Measurements from ENCODE around the gene ZMYM2. TPM values are rescaled to one million over a fixed set of nuclear protein-coding genes. Genes with fewer than 3 reads are reported as not detected.

Gene ZMYM2
- total RNA-seq, 4 donors from 2014 or later: 60.7 to 75.3 (median 68.1) TPM

- Histone ChIP-seq H3K27me3 (no peaks in the 10 kb centered on the region), H3K4me1 (peaks cover 0 to 21% (median 0%) of the 10 kb centered on the region in 4 donors), H3K9me3 (no peaks in the 10 kb centered on the region), H3K27ac (no peak overlapping the region), H3K4me3 (no peak overlapping the region), H3K36me3 (peaks cover 0 to 50% (median 5%) of the 10 kb centered on the region in 3 donors)
- WGBS, 2 donors: 94 to 96% methylated on average over 3 of the region's 3 CpGs
- TF ChIP-seq POLR2A (IDR thresholded peaks at IDR 0.05): no peak
- no peak for TF ChIP-seq EP300 (IDR thresholded peaks at IDR 0.05)
- no peak for TF ChIP-seq CTCF (IDR thresholded peaks at IDR 0.05)
- no peak for DNase-seq (ENCODE audit: low spot score in 2 of 2)
Observed at GRCh38 chr13:19998960-19999359, 40.4 kb downstream of the ZMYM2 start.

GRCh38 chr13:20000062-20000552 is 41.6 kb downstream of the ZMYM2 start:
- TF ChIP-seq EP300 (IDR thresholded peaks at IDR 0.05) (no peak), CTCF (IDR thresholded peaks at IDR 0.05) (no peak), POLR2A (IDR thresholded peaks at IDR 0.05) (no peak)
- no peak for DNase-seq (ENCODE audit: low spot score in 2 of 2)
- Histone ChIP-seq H3K9me3 (no peaks in the 10 kb centered on the region), H3K27me3 (no peaks in the 10 kb centered on the region), H3K4me3 (no peak overlapping the region), H3K36me3 (peaks cover 0 to 51% (median 0%) of the 10 kb centered on the region in 3 donors), H3K4me1 (peaks cover 0 to 24% (median 0%) of the 10 kb centered on the region in 4 donors), H3K27ac (no peak overlapping the region)
- WGBS, 2 donors: 88 to 93% methylated on average over 5 of the region's 5 CpGs

GRCh38 chr13:20001366-20002190 is 43.1 kb downstream of the ZMYM2 start:
- H3K36me3 ChIP-seq: peaks cover 0 to 52% (median 0%) of the 10 kb centered on the region in 3 donors
- no peak overlapping the region for H3K27ac ChIP-seq
- TF ChIP-seq POLR2A (IDR thresholded peaks at IDR 0.05) (no peak), EP300 (IDR thresholded peaks at IDR 0.05) (no peak), CTCF (IDR thresholded peaks at IDR 0.05) (no peak)
- H3K4me1 ChIP-seq: peaks cover 0 to 24% (median 0%) of the 10 kb centered on the region in 4 donors
- no peaks in the 10 kb centered on the region for H3K9me3 ChIP-seq
- WGBS, 2 donors: 85 to 87% methylated on average over 4 of the region's 4 CpGs
- H3K27me3 ChIP-seq: no peaks in the 10 kb centered on the region
- no peak for DNase-seq (ENCODE audit: low spot score in 2 of 2)
- H3K4me3 ChIP-seq: no peak overlapping the region

GRCh38 chr13:20002787-20003186 is 44.3 kb downstream of the ZMYM2 start:
- 62 to 67% methylated on average over 3 of the region's 3 CpGs for WGBS, 2 donors
- TF ChIP-seq EP300 (IDR thresholded peaks at IDR 0.05): no peak
- no peak for TF ChIP-seq CTCF (IDR thresholded peaks at IDR 0.05)
- H3K36me3 ChIP-seq: peaks cover 0 to 60% (median 0%) of the 10 kb centered on the region in 3 donors
- DNase-seq (ENCODE audit: low spot score in 2 of 2): no peak
- H3K9me3 ChIP-seq: peaks cover 0 to 2% (median 0%) of the 10 kb centered on the region in 4 donors
- no peaks in the 10 kb centered on the region for H3K27me3 ChIP-seq
- no peak overlapping the region for H3K27ac ChIP-seq
- H3K4me1 ChIP-seq: peaks cover 0 to 24% (median 0%) of the 10 kb centered on the region in 4 donors
- H3K4me3 ChIP-seq: no peak overlapping the region

GRCh38 chr13:20006206-20006605 is 47.7 kb downstream of the ZMYM2 start:
- no peak for DNase-seq (ENCODE audit: low spot score in 2 of 2)
- WGBS, 2 donors: 83 to 91% methylated on average over 1 of the region's 1 CpG
- H3K36me3 ChIP-seq: peaks cover 0 to 85% (median 12%) of the 10 kb centered on the region in 3 donors

More at GRCh38 chr13:20006206-20006605, 47.7 kb downstream of the ZMYM2 start:
- Histone ChIP-seq H3K4me3 (no peak overlapping the region), H3K9me3 (peaks cover 0 to 8% (median 2%) of the 10 kb centered on the region in 4 donors), H3K27me3 (no peaks in the 10 kb centered on the region), H3K27ac (no peak overlapping the region), H3K4me1 (peaks cover 0 to 18% (median 0%) of the 10 kb centered on the region in 4 donors)
- TF ChIP-seq CTCF (IDR thresholded peaks at IDR 0.05) (no peak), EP300 (IDR thresholded peaks at IDR 0.05) (no peak), POLR2A (IDR thresholded peaks at IDR 0.05) (no peak)
